GM18502 (cell line): ENCODE measurements around the gene MAGEA8.
"Not testable (repeated sequence)": the region's sequence is repeated elsewhere in the genome, so short reads cannot be mapped to it uniquely, and the experiment has no call there.

ENCODE experiments used
- ATAC-seq: cut with Tn5 transposase; IDR thresholded peaks from one replicate; pipeline ENCODE4 v1.9.1; 2021; ENCODE audit warnings: mild to moderate bottlenecking; ENCODE audit not compliant: unreplicated experiment, poor library complexity

Gene MAGEA8

DNA sequence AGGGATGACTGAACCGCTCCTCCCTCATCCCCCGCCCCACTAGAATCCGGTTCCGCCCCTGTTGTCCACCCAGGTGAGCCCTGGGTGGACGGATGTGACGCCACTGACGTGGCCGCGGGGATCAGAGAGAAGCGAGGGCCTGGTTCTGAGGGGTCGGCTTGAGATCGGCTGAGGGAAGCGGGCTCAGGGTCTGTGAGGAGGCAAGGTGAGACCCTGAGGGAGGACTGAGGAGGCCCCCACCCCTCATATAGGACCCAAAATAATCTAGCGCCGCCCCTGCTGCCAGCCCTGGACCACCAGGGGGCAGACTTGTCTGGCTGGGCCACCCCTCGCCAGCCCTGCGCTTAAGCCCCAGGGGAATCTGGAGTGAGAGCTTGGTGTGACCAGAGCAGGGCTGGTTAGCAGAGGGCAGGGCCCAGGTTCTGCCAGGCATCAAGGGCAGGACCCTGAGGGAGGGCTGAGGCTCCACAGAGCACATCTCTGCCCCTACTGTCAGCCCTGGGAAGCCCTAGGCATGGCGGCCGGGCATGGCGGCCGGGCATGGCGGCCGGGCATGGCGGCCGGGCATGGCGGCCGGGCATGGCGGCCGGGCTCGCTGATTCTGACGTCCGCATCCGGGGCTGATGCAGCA, at the start of gene MAGEA8:
MAGEA8 (plus strand) TSS at position 103 of the 631 bp plus-strand sequence. CDS start 3,090 bp downstream, outside the sequence.
- no peak for ATAC-seq

DNA sequence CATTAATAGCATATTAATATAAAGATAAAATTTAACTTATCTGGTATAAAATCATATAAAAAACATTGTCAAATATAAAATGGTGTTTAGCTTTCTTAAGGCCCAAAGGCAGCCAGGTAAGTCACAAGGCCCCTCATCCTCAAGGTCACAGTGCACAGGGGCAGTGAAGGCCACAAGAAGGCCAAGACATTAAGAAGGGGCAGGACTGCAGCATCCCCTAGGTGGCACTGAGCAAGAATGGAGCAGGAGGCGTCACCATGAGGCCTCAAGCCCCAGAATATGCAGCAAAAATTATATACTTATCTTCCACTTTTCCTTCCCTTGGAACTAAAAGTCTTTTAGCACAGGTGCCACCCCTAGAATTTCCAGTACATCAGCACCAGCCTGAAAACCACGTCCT, 49.5 kb upstream of the MAGEA8 start:
- no peak for ATAC-seq

DNA sequence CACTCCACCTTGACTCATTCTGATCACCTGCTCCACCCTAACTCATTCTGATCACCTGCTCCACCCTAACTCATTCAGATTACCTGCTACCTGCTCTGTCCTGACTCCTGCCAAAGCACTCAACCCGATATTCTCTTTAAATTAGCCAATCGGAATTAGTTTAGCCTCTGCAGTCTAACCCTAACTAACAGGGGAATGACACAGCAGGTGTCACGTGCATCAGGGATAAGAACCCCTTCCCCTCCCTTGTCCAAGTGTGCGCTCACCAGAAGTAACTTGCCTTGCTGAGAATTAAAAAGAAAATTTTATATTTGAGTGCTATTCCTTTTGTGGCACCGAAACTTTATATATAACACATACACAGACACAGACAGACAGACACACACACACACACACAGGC, 44.3 kb upstream of the MAGEA8 start:
- not testable (repeated sequence) for ATAC-seq

GRCh38 chrX:149837167-149837566, 43.8 kb upstream of the MAGEA8 start:
- ATAC-seq, result no peak

DNA sequence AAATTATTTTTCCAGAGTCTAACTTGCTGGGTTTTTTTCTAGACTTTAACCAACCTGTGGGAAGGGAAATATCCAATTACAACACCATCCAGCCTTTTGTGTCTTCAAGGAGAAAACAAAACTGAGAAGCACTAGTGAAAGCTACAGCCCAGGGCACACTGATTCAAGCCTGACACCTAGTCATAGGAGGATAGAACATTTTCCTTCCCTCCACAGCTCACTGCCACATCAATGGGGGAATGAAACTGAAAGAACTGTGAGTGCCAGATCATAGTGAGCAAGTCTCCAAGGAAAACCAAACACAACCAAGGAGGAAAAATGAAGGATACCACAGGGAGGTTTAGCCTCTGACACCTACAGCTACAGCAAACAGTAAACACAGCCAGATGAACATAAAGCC, 43.3 kb upstream of the MAGEA8 start:
- peak; percentile 75 for ATAC-seq

- no peak for ATAC-seq
Observed at GRCh38 chrX:149841929-149842328, 39.1 kb upstream of the MAGEA8 start.

- ATAC-seq, result no peak
Observed at GRCh38 chrX:149845385-149845784, 35.6 kb upstream of the MAGEA8 start.

DNA sequence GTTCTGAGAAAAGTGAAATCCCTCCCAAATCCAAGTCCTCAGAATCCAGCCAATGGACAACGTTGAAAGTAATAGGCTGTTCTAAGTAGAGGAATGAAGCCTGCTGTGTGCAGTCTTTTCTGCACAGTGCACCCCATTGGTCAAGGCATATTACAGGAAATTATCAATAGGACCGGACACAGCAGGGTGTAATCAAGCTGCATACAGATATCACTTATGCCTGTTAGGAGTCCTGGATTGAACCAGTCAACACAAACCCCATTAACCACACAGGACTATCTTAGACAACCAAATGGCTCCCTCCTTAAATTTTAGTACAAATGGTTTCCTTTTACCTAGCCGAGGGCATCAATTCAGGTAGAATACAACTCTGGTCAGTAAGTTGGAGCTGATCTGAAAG, 34.2 kb upstream of the MAGEA8 start:
- no peak for ATAC-seq

- no peak for ATAC-seq
Observed at GRCh38 chrX:149848855-149849254, 32.1 kb upstream of the MAGEA8 start.

DNA sequence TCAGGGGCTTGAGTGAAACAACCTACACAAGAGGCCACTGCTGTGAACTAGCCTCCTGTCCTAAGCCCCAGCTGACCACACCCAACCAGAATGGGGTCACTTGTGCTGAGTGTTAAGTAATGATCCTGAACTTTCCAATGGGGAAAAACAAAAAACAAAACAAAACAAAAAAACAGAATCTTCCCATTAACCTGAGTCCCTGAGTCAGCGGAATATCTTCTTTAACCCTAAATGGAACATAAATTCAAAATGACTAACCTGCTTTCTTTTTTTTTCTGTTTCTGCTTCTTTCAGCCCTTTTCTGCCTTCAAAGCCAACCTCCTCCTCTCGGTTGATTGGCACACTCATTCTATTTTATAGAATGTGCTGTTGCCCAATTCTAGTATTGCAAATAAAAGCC, 31.2 kb upstream of the MAGEA8 start:
- ATAC-seq, result no peak

- ATAC-seq, result no peak
Observed at GRCh38 chrX:149851864-149852263, 29.1 kb upstream of the MAGEA8 start.

GRCh38 chrX:149853925-149854324, 27.1 kb upstream of the MAGEA8 start:
- ATAC-seq, result no peak

GRCh38 chrX:149858592-149858991, 22.4 kb upstream of the MAGEA8 start:
- ATAC-seq, result no peak

GRCh38 chrX:149860445-149860844, 20.5 kb upstream of the MAGEA8 start:
- ATAC-seq, result no peak

DNA sequence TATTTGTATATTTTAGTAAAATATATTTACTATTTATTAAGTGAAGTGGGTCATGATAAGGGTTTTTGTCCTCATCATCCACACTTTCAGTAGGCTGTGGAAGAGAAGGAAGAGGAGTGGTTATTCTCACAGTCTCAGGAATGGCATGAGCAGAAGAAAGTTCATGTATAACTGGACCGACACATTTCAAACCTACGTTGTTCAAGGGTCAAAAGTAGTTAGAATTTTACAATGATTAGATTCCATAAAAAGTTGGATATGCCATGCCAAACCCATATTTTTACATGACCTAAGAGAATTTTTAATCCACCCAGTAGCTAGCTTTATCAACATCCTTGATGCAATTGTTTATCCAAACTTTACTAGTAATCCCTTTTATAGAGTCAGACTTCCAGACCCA, 15.6 kb upstream of the MAGEA8 start:
- no peak for ATAC-seq

GRCh38 chrX:149867488-149867887, 13.5 kb upstream of the MAGEA8 start:
- ATAC-seq, result no peak

DNA sequence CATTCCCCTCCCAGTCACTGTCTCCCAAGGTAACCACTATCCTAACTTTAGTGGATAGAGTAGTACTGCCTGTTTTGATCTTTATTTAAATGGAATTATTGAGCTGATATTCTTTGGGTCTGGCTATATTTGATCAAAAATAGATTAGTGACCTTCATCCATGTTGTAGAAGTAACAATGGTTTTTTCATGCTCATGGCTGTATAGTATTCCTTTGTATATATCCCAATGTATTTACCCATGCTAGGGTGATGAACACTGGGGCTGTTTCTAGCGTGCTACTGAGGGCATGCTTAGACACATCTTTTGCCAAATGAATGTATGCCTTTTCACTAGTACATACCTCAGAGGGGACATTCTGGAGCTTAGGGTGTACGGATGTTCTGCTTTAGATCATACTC, 10.1 kb upstream of the MAGEA8 start:
- ATAC-seq, result no peak

GRCh38 chrX:149871433-149871832, 9.6 kb upstream of the MAGEA8 start:
- ATAC-seq, result no peak

GRCh38 chrX:149871940-149872339, 9.0 kb upstream of the MAGEA8 start:
- peak; percentile 96 for ATAC-seq

- ATAC-seq, result no peak
Observed at GRCh38 chrX:149877157-149877556, 3.8 kb upstream of the MAGEA8 start.

DNA sequence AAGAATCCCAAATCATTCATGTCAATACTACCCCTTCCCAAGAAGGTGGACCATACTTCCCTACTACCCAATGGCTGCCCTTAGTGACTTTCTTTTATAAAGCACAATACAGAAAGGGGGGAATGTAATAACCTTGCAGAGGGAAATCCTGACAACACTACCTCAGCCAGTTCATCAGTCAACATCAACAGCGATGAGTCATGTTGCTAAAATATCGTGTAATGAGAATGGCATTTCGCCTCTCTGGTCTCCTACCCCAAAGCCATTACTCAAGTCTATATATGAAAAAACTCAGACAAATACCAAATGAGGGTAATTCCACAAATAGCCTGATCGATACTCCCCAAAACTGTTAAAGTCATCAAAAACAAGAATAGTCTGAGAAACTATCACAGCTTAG, 3.3 kb upstream of the MAGEA8 start:
- no peak for ATAC-seq

- ATAC-seq, result not testable (repeated sequence)
Observed at GRCh38 chrX:149890828-149891227, 9.8 kb downstream of the MAGEA8 start.

- no peak for ATAC-seq
Observed at GRCh38 chrX:149898554-149898953, 17.6 kb downstream of the MAGEA8 start.
